GM18951 (cell line): ENCODE results near the gene PRIMA1.

Experiments used
- POLR2A ChIP-seq: IDR thresholded peaks from 4 replicates; pipeline ENCODE4 v1.6.1; 2011; ENCODE audit warnings: mild to moderate bottlenecking; ENCODE audit not compliant: insufficient read length, insufficient read depth; ENCODE audit errors: extremely low read depth
- in situ Hi-C: fragments of 300-500 bp; cut with MboI; formaldehyde crosslinking; loops from one replicate; pipeline ENCODE4 v1.12.0; 2022; ENCODE audit warnings: low sequenced_read_pairs, mixed read lengths, inconsistent platforms; ENCODE audit not compliant: unreplicated experiment

The PRIMA1 gene

GRCh38 chr14:93804654-93805053, 16.4 kb upstream of the PRIMA1 start:
- TF ChIP-seq POLR2A: no peak

DNA sequence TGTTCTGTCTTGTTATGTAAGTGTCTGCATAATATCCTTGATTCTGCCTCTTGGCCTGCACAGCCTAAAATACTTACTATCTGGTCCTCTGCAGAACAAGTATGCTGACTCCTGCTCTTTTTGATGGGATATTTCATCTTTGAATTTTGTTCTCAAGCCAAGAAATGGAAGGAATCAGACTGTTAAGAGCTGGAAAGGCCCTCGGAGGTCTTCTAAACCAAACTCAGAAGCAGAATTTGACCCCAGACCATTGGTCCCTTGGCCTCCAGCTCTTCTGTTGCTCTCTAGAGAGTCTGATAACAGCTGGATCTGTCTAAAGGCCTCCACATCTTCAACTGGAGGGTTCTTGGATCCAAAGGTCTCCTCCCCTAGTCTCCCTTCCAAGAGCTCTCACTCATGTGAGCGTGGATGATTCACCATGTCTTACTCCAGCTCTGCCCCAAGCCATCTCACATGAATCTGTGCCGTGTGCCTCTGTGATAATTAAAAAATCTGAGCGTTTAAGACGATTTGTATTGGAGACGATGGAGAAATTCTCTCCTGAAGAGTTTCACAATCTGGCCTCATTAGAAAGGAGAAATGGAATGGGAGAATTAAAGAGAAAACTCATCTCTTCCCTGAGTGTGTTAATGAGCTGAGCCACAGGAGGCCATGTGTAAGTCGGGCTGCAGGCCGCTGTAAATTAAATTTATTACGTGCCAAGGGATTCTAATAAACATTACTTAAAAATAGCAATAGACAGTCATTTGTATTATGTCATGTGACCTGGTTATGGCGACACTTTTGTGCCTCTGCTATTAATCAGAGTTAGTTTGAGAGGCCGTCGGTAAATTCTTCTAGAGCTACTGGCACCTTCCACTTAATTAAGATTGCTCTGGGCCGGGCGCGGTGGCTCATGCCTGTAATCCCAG, 15.4 kb upstream of the PRIMA1 start:
- in situ Hi-C loops: no loop called here

More at GRCh38 chr14:93804654-93805053, 16.4 kb upstream of the PRIMA1 start:
- in situ Hi-C loops: no loop called here

DNA sequence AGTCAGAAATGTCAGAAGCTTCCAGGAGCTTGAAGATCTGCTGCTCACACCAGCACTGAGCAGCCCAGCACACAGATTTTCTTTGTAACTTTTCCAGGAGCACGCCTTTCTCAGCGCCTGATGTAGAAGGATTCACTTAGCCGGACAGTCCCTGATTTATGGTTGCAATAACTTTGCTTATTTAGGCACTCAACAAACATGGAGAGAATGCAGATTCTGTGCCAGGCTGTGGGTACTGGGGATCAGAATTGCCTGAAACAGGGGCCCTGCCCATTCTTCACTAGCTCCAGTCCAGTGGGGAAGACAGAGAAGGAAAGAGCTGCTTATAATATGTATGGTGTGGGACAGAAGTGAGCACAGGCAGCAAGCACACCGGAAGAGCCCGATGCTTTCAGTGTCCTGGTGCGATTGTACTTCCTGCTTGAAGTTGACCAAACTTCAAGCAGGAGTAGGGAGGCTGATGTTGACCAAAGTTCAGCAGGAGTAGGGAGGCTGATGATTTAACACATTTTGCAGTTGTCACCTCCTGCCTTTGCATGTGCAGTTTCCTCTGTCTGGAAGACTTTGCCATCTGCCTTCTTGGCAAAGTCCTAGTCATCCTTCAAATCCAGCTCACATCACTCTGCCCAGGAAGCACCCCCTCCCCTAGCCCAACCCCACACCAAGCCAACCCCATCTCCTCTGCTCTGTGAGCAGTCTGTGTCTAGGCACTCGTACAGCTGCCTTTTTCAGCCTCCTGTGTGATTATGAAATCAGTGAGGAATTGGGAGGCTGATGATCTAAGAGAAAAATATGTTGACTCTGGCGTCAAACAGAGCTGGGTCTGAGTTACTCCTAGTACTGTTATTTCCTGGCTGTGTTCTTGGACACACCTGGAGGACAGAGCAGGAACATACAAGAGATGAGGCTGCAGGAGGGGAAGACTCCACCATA, 12.0 kb upstream of the PRIMA1 start:
- TF ChIP-seq POLR2A: no peak
- in situ Hi-C loops: no loop called here

More for the DNA sequence above, 15.4 kb upstream of the PRIMA1 start:
- no peak for TF ChIP-seq POLR2A

GRCh38 chr14:93799617-93799988, 11.3 kb upstream of the PRIMA1 start:
- in situ Hi-C loops: no loop called here
- TF ChIP-seq POLR2A: no peak

DNA sequence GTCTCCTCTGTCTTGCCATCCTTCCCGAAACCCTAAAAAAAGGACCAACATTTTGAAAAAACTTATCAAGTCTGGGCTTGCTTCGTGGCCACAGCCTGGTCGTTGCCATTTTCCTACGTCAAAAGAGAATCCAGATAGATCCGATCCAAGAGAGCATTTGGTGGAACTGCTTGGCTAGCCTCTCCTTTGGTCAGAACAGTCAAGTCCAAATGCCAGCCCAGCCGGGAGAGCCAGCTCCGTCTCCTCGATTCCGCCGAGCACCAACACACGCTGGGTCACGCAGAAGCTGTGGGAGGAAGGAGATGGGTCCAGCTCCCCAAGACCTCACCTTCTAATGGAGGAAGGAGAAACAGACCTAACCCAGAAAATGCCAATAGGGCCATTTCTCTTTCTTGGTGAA, 9.3 kb upstream of the PRIMA1 start:
- in situ Hi-C loops: no loop called here
- no peak for TF ChIP-seq POLR2A

DNA sequence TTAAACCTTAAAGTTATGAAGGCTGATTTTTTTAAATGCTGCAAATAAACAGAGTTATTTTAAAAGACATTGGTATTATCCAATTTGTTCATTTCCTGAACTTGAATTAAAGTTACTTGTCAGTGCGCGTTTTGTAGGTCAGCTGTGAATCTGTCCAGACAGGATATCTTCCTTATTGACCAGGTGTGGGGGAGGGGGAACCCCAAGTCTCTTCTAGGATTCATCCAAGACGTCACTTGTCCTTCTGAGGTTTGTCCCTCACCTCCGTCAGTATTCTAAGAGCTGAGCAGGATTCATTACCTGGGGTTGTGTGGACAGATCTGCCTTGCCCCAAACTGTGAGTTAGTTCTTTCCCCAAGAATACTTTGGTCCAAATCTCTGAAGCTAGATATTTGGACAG, 8.8 kb upstream of the PRIMA1 start:
- in situ Hi-C loops: no loop called here
- no peak for TF ChIP-seq POLR2A

DNA sequence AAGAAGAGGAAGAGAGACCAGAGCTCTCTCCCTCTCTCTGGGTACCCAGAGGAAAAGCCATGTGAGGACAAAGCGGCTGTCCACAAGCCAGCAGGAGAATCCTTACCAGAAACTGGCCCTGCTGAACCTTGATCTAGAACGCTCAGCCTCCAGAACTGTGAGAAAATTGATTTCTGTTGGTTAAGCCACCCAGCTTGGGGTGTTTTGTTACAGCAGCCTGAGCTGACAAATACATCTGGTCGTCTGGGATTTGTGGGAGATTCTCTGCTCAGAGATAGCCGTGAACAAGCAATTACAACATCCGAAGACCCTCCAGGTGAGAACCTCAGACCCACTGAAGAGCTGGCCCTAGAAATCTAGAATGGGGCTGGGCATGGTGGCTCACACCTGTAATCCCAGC, 6.5 kb upstream of the PRIMA1 start:
- no peak for TF ChIP-seq POLR2A
- in situ Hi-C loops: no loop called here

- in situ Hi-C loops: no loop called here
Measured at GRCh38 chr14:93793555-93794324, 5.5 kb upstream of the PRIMA1 start.

GRCh38 chr14:93792391-93792790, 4.1 kb upstream of the PRIMA1 start:
- TF ChIP-seq POLR2A: no peak
- in situ Hi-C loops: no loop called here

More at GRCh38 chr14:93793555-93794324, 5.5 kb upstream of the PRIMA1 start:
- TF ChIP-seq POLR2A: no peak

- no peak for TF ChIP-seq POLR2A
- in situ Hi-C loops: no loop called here
Measured at GRCh38 chr14:93790966-93791365, 2.7 kb upstream of the PRIMA1 start.

DNA sequence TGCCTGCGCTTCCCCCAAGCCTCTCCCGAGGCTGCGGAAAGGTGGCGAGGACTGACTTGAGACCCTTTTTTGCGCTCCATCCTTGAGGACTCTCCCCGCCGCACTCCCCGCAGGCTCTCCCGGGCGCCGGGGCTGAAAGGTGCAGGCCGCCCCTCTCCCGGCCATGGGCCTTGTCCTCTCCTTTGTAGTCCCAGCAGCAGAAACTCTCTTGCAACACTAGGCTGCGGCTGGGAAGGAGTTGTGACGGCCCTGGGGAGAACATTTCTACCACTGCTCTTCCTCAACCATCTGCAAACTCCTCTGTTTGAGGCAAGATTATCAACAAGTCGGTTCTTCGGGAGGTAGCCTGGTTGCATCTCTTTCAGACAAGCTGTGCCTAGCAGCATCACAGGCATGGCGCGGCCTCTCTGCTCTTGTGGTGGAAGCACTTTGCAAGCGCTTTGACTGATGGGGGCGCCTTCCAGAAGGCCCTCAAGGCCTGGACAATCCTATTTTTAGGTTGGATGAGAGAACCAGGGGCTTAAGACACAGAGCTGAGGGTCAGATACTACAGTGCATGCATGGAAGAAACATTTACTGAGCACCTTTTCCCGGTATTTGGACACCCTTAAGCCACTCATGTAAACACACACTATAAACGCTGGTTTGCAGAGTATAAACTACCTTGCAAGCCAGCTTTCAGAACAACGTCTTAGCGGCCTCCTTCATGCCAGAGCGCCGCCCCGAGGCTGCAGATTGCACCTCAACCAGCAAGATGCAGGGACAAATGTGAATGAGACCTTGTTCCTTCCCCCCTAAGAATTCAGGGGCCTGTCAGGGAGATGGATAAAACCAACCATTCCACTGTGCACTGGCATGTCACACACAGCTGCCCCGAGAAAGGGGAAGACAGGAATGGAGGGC, 1.2 kb upstream of the PRIMA1 start:
- in situ Hi-C loops: no loop called here
- no peak for TF ChIP-seq POLR2A

DNA sequence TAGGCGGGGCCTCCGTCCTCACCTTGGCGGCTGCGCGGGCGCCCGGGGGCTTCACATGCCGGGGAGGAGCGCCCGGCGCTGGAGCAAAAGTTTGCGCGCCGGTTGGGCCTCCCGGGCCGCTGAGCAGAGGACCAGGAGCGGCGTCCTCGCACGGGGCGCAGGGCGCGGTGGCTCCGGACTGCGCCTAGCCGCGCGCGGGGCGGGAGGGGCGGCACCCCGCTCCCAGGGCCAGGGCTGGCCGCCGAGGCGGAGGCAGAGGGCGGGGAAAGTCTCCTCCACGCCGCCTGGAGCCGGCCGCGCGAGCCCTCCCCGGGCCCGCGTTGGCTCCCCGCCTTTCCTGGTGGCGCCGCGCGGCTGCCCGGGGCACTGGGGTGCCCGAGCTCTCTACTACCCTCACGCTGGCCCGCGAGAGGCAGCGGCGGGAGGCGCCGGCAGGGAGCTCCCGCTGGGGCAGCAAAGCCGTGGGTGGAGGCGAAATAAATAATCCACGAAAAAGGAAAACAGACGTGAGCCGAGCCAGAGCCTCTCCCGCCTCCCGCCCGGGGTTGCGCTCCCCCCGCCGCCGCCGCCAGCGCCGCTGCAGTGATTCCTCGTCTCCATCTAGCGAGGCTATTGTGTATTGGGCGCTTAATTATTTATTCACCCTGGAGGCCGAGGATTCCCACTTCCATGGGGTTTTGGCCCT, 400 bp upstream of the PRIMA1 start:
- in situ Hi-C loops: no loop called here
- TF ChIP-seq POLR2A: no peak
